Activated CD4-positive, alpha-beta T cell treated with anti-CD3 and anti-CD28 coated beads, Interleukin-2, amount 50 U/mL, for 16 hours (primary cell): Measurements from ENCODE around the gene PRKCZ.

Experiments
- DNase-seq: peaks from one replicate; pipeline ENCODE4 v3.0.0-alpha.2; 2020

The PRKCZ gene

GRCh38 chr1:2232916-2233438 is 182.8 kb downstream of the PRKCZ start:
- DNase-seq, result no peak

GRCh38 chr1:2233468-2233867 is 183.3 kb downstream of the PRKCZ start:
- no peak for DNase-seq

- peak; percentile 82 for DNase-seq
These were observed 184.0 kb downstream of the PRKCZ start for GRCh38 chr1:2233997-2234761.

GRCh38 chr1:2234762-2235113 is 184.5 kb downstream of the PRKCZ start:
- DNase-seq, result no peak
